ENCODE measurements around the gene RCCD1.

DNA sequence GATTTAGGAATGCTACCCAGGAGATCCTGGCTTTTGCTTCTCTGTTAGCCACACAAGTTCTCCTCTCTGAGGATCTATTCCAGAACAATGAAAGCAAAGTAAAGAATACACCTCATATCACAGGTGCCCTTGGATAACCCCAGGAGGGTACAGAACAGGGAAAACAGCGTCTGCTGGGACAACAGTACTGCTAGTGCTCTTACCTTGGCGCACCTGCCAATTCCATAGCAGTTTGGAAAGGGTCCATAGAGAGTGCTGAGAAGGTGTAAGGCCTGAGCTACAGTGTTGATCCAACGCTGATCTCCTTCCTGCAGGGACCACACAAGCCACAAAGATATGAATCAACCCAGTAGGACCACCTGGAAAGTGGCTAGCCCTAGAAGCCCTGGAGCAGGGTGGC, 52.6 kb downstream of the RCCD1 start:
- TF ChIP-seq, protein P1, sequence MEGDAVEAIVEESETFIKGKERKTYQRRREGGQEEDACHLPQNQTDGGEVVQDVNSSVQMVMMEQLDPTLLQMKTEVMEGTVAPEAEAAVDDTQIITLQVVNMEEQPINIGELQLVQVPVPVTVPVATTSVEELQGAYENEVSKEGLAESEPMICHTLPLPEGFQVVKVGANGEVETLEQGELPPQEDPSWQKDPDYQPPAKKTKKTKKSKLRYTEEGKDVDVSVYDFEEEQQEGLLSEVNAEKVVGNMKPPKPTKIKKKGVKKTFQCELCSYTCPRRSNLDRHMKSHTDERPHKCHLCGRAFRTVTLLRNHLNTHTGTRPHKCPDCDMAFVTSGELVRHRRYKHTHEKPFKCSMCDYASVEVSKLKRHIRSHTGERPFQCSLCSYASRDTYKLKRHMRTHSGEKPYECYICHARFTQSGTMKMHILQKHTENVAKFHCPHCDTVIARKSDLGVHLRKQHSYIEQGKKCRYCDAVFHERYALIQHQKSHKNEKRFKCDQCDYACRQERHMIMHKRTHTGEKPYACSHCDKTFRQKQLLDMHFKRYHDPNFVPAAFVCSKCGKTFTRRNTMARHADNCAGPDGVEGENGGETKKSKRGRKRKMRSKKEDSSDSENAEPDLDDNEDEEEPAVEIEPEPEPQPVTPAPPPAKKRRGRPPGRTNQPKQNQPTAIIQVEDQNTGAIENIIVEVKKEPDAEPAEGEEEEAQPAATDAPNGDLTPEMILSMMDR (tag by site-specific recombination; IDR thresholded peaks at IDR 0.05): no peak
- TF ChIP-seq ZBTB1 (tag by site-specific recombination; IDR thresholded peaks at IDR 0.05) (no peak), ZNF274 (IDR thresholded peaks at IDR 0.05; ENCODE audit: low read length) (no peak), ZNF274 (tag by site-specific recombination; IDR thresholded peaks at IDR 0.05; ENCODE audit: borderline replicate concordance) (no peak)
- TF ChIP-seq, protein P2, sequence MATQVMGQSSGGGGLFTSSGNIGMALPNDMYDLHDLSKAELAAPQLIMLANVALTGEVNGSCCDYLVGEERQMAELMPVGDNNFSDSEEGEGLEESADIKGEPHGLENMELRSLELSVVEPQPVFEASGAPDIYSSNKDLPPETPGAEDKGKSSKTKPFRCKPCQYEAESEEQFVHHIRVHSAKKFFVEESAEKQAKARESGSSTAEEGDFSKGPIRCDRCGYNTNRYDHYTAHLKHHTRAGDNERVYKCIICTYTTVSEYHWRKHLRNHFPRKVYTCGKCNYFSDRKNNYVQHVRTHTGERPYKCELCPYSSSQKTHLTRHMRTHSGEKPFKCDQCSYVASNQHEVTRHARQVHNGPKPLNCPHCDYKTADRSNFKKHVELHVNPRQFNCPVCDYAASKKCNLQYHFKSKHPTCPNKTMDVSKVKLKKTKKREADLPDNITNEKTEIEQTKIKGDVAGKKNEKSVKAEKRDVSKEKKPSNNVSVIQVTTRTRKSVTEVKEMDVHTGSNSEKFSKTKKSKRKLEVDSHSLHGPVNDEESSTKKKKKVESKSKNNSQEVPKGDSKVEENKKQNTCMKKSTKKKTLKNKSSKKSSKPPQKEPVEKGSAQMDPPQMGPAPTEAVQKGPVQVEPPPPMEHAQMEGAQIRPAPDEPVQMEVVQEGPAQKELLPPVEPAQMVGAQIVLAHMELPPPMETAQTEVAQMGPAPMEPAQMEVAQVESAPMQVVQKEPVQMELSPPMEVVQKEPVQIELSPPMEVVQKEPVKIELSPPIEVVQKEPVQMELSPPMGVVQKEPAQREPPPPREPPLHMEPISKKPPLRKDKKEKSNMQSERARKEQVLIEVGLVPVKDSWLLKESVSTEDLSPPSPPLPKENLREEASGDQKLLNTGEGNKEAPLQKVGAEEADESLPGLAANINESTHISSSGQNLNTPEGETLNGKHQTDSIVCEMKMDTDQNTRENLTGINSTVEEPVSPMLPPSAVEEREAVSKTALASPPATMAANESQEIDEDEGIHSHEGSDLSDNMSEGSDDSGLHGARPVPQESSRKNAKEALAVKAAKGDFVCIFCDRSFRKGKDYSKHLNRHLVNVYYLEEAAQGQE (tag by site-specific recombination; IDR thresholded peaks at IDR 0.05): no peak

Data from HEK293 (cell line).